Osteocyte (in vitro differentiated cells): ENCODE measurements around the gene HIRA. TPM values are rescaled to one million over a fixed set of nuclear protein-coding genes. Genes with fewer than 3 reads are reported as not detected.

Source experiments
- DNase-seq: peaks from one replicate; pipeline ENCODE4 v3.0.0; 2021; ENCODE audit warnings: mixed read lengths; ENCODE audit not compliant: unreplicated experiment; ENCODE audit errors: extremely low spot score
- H3K27ac Mint-ChIP-seq: one replicate; pipeline ENCODE4 v1.8.0; 2021; ENCODE audit warnings: mild to moderate bottlenecking, mixed read lengths; ENCODE audit not compliant: unreplicated experiment
- H3K27me3 Mint-ChIP-seq: one replicate; pipeline ENCODE4 v1.8.0; 2021; ENCODE audit warnings: mixed read lengths; ENCODE audit not compliant: unreplicated experiment
- H3K36me3 Mint-ChIP-seq: one replicate; pipeline ENCODE4 v1.8.0; 2021; ENCODE audit warnings: mixed read lengths; ENCODE audit not compliant: unreplicated experiment
- H3K4me1 Mint-ChIP-seq: one replicate; pipeline ENCODE4 v1.8.0; 2021; ENCODE audit warnings: mixed read lengths; ENCODE audit not compliant: unreplicated experiment
- H3K4me3 Mint-ChIP-seq: one replicate; pipeline ENCODE4 v1.8.0; 2021; ENCODE audit warnings: mild to moderate bottlenecking, moderate library complexity, mixed read lengths; ENCODE audit not compliant: unreplicated experiment
- H3K9me3 Mint-ChIP-seq: one replicate; pipeline ENCODE4 v1.8.0; 2021; ENCODE audit warnings: mixed read lengths; ENCODE audit not compliant: unreplicated experiment
- total RNA-seq: library from RNA; stranded (reverse); gene quantifications from 2 replicates; pipeline ENCODE4 v1.2.1, GENCODE V29; 2021
- TF ChIP-seq, protein P1 (sequence below): fragments of 200-600 bp; sonication (generic); IDR thresholded peaks from 2 replicates; pipeline ENCODE4 v1.5.0; 2021; ENCODE audit warnings: antibody characterized with exemption, mild to moderate bottlenecking, moderate library complexity

The HIRA gene
- total RNA-seq, 1 donor from 2014 or later, result 33.2 TPM

DNA sequence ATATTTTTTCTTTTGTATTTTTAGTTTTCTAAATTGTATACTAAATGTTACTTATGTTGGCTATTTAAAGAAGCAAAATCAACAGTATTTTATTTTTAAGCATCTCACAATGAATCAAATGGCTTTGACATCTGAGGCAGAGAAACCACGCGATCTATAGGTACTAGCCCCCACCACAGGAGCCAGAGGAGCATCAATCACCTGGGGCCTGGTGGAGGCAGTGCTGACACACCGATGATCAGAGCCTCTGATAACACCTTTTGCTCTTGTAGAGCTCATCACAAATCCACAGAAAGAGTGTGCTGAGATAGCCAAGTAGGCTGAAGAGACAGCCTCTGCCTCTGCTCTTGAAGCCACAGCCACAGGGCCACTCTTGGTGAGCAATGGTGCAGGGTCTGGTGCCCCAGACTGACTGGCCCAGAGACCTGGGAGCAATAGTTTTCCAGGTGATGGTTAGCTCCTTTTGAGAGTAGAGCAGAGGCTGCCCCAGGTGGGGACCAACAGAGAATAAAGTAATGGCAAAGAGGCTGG is 25.2 kb downstream of the HIRA start:
- no peak for DNase-seq
- TF ChIP-seq, protein P1, sequence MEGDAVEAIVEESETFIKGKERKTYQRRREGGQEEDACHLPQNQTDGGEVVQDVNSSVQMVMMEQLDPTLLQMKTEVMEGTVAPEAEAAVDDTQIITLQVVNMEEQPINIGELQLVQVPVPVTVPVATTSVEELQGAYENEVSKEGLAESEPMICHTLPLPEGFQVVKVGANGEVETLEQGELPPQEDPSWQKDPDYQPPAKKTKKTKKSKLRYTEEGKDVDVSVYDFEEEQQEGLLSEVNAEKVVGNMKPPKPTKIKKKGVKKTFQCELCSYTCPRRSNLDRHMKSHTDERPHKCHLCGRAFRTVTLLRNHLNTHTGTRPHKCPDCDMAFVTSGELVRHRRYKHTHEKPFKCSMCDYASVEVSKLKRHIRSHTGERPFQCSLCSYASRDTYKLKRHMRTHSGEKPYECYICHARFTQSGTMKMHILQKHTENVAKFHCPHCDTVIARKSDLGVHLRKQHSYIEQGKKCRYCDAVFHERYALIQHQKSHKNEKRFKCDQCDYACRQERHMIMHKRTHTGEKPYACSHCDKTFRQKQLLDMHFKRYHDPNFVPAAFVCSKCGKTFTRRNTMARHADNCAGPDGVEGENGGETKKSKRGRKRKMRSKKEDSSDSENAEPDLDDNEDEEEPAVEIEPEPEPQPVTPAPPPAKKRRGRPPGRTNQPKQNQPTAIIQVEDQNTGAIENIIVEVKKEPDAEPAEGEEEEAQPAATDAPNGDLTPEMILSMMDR, result no peak
- Mint-ChIP-seq H3K9me3 (no peaks in the 10 kb centered on the region), H3K27me3 (no peaks in the 10 kb centered on the region), H3K36me3 (peaks cover 52% of the 10 kb centered on the region), H3K4me3 (no peak overlapping the region), H3K27ac (no peak overlapping the region), H3K4me1 (peaks cover 5% of the 10 kb centered on the region)

DNA sequence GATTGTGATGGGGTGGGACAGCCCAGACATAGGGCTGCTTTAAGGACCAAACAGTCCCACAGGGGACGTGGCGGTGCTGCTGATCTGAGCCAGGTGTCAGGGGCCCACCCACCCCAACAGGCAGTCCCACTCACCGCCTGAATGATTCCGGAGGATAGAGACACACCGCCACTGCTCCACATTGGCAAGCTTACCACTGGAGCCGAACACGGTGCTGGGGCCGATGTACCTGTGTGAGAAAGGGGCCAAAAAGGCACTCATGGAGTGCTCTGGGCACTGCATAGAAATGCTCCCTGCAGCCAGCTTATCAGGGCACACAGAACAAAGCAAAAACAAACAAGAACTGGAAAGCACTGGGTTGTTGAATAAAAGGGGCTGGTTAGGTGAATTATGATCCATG is 25.9 kb downstream of the HIRA start:
- H3K36me3 Mint-ChIP-seq, result peaks cover 52% of the 10 kb centered on the region
- TF ChIP-seq, protein P1, result no peak
- no peak overlapping the region for H3K4me3 Mint-ChIP-seq
- H3K9me3 Mint-ChIP-seq, result no peaks in the 10 kb centered on the region
- peaks cover 5% of the 10 kb centered on the region for H3K4me1 Mint-ChIP-seq
- DNase-seq, result no peak
- no peak overlapping the region for H3K27ac Mint-ChIP-seq
- no peaks in the 10 kb centered on the region for H3K27me3 Mint-ChIP-seq

DNA sequence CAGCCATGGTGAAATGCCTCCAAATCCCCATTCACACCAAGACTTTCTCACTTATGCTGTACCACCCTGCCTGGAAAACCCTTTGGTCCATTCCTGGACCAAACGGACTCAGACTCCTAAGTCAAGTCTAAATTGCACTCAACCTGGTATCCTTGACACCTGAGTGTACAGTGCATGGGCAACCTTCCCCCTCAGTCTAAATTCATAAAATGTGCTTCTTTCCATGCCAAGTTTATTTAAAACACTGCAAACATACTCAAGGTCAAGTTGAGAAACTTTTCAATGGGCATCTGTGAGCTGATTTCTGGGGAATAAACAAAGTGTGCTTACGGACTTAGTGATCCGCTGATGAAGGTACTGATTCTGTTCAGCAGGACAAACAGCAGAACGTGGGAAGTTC is 26.4 kb downstream of the HIRA start:
- Mint-ChIP-seq H3K27ac (no peak overlapping the region), H3K9me3 (no peaks in the 10 kb centered on the region), H3K27me3 (no peaks in the 10 kb centered on the region), H3K36me3 (peaks cover 52% of the 10 kb centered on the region), H3K4me3 (no peak overlapping the region), H3K4me1 (peaks cover 5% of the 10 kb centered on the region)
- DNase-seq, result no peak
- TF ChIP-seq, protein P1, result no peak

DNA sequence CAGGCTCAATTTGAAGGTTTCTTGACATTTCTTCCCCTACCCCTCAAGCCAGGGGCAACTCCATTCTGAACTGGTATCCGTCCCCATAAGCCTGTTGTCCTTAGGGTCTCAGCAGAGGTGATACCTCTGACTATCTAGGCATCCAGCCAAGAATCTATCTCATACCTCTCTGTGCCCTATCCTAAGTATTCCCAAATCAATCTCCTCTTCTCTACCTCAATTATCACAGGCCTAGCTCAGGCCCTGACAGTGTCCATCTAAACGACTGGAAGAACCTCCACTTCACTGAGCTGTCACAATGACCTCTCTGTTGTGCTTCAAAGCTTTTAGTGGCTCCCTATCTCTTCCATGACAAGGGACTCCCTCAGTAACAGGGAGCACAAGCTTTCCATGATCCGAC is 26.9 kb downstream of the HIRA start:
- H3K27ac Mint-ChIP-seq, result no peak overlapping the region
- H3K36me3 Mint-ChIP-seq, result peaks cover 50% of the 10 kb centered on the region
- no peaks in the 10 kb centered on the region for H3K9me3 Mint-ChIP-seq
- H3K4me1 Mint-ChIP-seq, result peaks cover 5% of the 10 kb centered on the region
- no peak for DNase-seq
- no peaks in the 10 kb centered on the region for H3K27me3 Mint-ChIP-seq
- no peak overlapping the region for H3K4me3 Mint-ChIP-seq
- TF ChIP-seq, protein P1, result no peak

DNA sequence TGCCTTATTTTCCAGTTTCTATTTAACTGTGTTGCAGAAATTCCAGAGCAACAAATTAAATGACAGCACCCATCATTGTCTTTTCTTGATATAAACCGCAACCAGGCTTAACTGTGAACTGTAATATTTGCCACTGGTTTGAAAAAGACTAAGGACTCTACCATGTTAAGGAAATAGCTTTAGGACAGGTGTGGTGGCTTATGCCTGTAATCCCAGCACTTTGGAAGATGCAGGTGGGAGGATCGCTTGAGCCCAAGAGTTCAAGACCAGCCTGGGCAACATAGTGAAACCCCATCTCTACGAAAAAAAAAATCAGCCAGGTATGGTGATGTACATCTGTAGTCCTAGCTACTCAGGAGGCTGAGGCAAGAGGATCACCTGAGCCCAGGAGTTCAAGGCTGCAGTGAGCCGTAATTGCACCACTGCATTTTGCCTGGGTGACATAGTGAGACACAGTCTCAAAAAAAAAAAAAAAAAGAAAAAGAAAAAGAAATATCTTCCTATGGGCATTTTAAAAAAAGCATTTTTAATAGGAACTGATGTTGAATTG is 28.8 kb downstream of the HIRA start:
- Mint-ChIP-seq H3K9me3 (no peaks in the 10 kb centered on the region), H3K36me3 (peaks cover 40% of the 10 kb centered on the region), H3K4me1 (peaks cover 5% of the 10 kb centered on the region), H3K4me3 (no peak overlapping the region), H3K27me3 (no peaks in the 10 kb centered on the region), H3K27ac (no peak overlapping the region)
- DNase-seq, result no peak
- TF ChIP-seq, protein P1, result no peak
